ENCODE measurements around the gene ACSM4. TPM values are rescaled to one million over a fixed set of nuclear protein-coding genes. Genes with fewer than 3 reads are reported as not detected.
A peak's percentile ranks its signal among the peaks of the same experiment; 100 is the strongest.

ACSM4 gene
- total RNA-seq, 1 experiment from 2014 or later: not detected

GRCh38 chr12:7304456-7304855 is 584 bp downstream of the ACSM4 start:
- no peak overlapping the region for H2AFZ ChIP-seq (ENCODE audit: low read length)
- intact Hi-C loops (cut with micrococcal nuclease): no loop called here
- BruUV-seq (replicated peaks): no TSS peak
- no peak overlapping the region for H3K4me3 ChIP-seq (ENCODE audit: low read length)
- ATAC-seq: no peak
- H4K20me1 ChIP-seq (ENCODE audit: low read length): no peaks in the 10 kb centered on the region
- H3K9me2 ChIP-seq (replicated peaks; ENCODE audit: low read length): no peaks in the 10 kb centered on the region
- no peaks in the 10 kb centered on the region for H3F3A ChIP-seq (ENCODE audit: low read length, unreplicated experiment)
- TF ChIP-seq CTCF (conservative IDR thresholded peaks at IDR 0.05; ENCODE audit: low read depth, low read length) (no peak), EZH2 (IDR thresholded peaks at IDR 0.05; ENCODE audit: low read length, unreplicated experiment) (no peak), EZH2phosphoT487 (IDR thresholded peaks at IDR 0.05; ENCODE audit: borderline replicate concordance, low read length) (no peak)
- H3K27ac ChIP-seq (ENCODE audit: low read length): no peak overlapping the region
- H3K79me2 ChIP-seq (ENCODE audit: low read length): no peaks in the 10 kb centered on the region
- no peak overlapping the region for H3K4me2 ChIP-seq (ENCODE audit: low read length)
- ChIA-PET POLR2A (ENCODE audit: unreplicated experiment) (no interaction called here), CTCF (no interaction called here)
- no peak for DNase-seq
- no peaks in the 10 kb centered on the region for H3K4me1 ChIP-seq (ENCODE audit: insufficient read depth, low read length)
- H3K36me3 ChIP-seq (ENCODE audit: low read depth, low read length): no peaks in the 10 kb centered on the region
- H3K9me3 ChIP-seq (ENCODE audit: low read length): no peaks in the 10 kb centered on the region
- H3K27me3 ChIP-seq (ENCODE audit: low read length): peaks cover 41% of the 10 kb centered on the region
- no peak overlapping the region for H3K9ac ChIP-seq (ENCODE audit: low read length)

- POLR2A ChIA-PET (ENCODE audit: unreplicated experiment): no interaction called here
- Histone ChIP-seq H3K79me2 (ENCODE audit: low read length) (no peaks in the 10 kb centered on the region), H4K20me1 (ENCODE audit: low read length) (no peaks in the 10 kb centered on the region), H3K36me3 (ENCODE audit: low read depth, low read length) (no peaks in the 10 kb centered on the region), H3K4me1 (ENCODE audit: insufficient read depth, low read length) (no peaks in the 10 kb centered on the region), H3K27ac (ENCODE audit: low read length) (no peak overlapping the region), H3K9ac (ENCODE audit: low read length) (no peak overlapping the region), H3K9me2 (replicated peaks; ENCODE audit: low read length) (no peaks in the 10 kb centered on the region), H3F3A (ENCODE audit: low read length, unreplicated experiment) (no peaks in the 10 kb centered on the region), H3K9me3 (ENCODE audit: low read length) (no peaks in the 10 kb centered on the region), H3K4me3 (ENCODE audit: low read length) (no peak overlapping the region), H2AFZ (ENCODE audit: low read length) (no peak overlapping the region), H3K4me2 (ENCODE audit: low read length) (no peak overlapping the region), H3K27me3 (ENCODE audit: low read length) (peaks cover 36% of the 10 kb centered on the region; the same call in 1 of the 2 replicates)
- CTCF ChIA-PET: no interaction called here
- no TSS peak for BruUV-seq (replicated peaks)
- intact Hi-C loops (cut with micrococcal nuclease): no loop called here
- ATAC-seq (no peak), DNase-seq (no peak)
- TF ChIP-seq EZH2phosphoT487 (IDR thresholded peaks at IDR 0.05; ENCODE audit: borderline replicate concordance, low read length) (no peak), EZH2 (IDR thresholded peaks at IDR 0.05; ENCODE audit: low read length, unreplicated experiment) (no peak), CTCF (conservative IDR thresholded peaks at IDR 0.05; ENCODE audit: low read depth, low read length) (no peak)
These were observed 6.2 kb downstream of the ACSM4 start for GRCh38 chr12:7310070-7310469.

GRCh38 chr12:7319930-7320329 is 16.1 kb downstream of the ACSM4 start:
- peaks cover 29% of the 10 kb centered on the region for H3K27me3 ChIP-seq (ENCODE audit: low read length)
- H3K4me3 ChIP-seq (ENCODE audit: low read length): no peak overlapping the region
- intact Hi-C loops (cut with micrococcal nuclease): no loop called here
- ChIA-PET CTCF (no interaction called here), POLR2A (ENCODE audit: unreplicated experiment) (no interaction called here)
- BruUV-seq (replicated peaks): no TSS peak
- H2AFZ ChIP-seq (ENCODE audit: low read length): no peak overlapping the region
- no peak for TF ChIP-seq EZH2phosphoT487 (IDR thresholded peaks at IDR 0.05; ENCODE audit: borderline replicate concordance, low read length)
- peak; percentile 40; the same call in 1 of the 2 replicates for TF ChIP-seq CTCF (conservative IDR thresholded peaks at IDR 0.05; ENCODE audit: low read depth, low read length)
- no peak for TF ChIP-seq EZH2 (IDR thresholded peaks at IDR 0.05; ENCODE audit: low read length, unreplicated experiment)
- ATAC-seq: no peak
- H3K4me2 ChIP-seq (ENCODE audit: low read length): no peak overlapping the region
- H3K79me2 ChIP-seq (ENCODE audit: low read length): no peaks in the 10 kb centered on the region
- no peaks in the 10 kb centered on the region for H3K4me1 ChIP-seq (ENCODE audit: insufficient read depth, low read length)
- no peaks in the 10 kb centered on the region for H3K36me3 ChIP-seq (ENCODE audit: low read depth, low read length)
- no peak overlapping the region for H3K9ac ChIP-seq (ENCODE audit: low read length)
- H3K9me3 ChIP-seq (ENCODE audit: low read length): no peaks in the 10 kb centered on the region
- H3F3A ChIP-seq (ENCODE audit: low read length, unreplicated experiment): no peaks in the 10 kb centered on the region
- DNase-seq: peak; percentile 25
- no peaks in the 10 kb centered on the region for H4K20me1 ChIP-seq (ENCODE audit: low read length)
- H3K27ac ChIP-seq (ENCODE audit: low read length): no peak overlapping the region
- H3K9me2 ChIP-seq (replicated peaks; ENCODE audit: low read length): no peaks in the 10 kb centered on the region
